Muscle of arm (tissue), 12 donors: ENCODE data around the gene GOLGA6D. TPM values are rescaled to one million over a fixed set of nuclear protein-coding genes. Genes with fewer than 3 reads are reported as not detected.
"Not testable (repeated sequence)": the region's sequence is repeated elsewhere in the genome, so short reads cannot be mapped to it uniquely, and the experiment has no call there.

Experiments
- DNase-seq: peaks from one replicate; pipeline ENCODE4 v3.0.0-alpha.2; 2013
- polyA plus RNA-seq, 12 donors: library from polyadenylated mRNA; unstranded; fragments of 120-200 nt; gene quantifications; one replicate each; pipeline ENCODE4 v1.2.1, GENCODE V29; 2013; ENCODE audit not compliant: insufficient read length in 12 of 12

GOLGA6D gene
- polyA plus RNA-seq, 12 donors: 0.10 to 1.5 (median 0.34) TPM; not detected in 3

DNA sequence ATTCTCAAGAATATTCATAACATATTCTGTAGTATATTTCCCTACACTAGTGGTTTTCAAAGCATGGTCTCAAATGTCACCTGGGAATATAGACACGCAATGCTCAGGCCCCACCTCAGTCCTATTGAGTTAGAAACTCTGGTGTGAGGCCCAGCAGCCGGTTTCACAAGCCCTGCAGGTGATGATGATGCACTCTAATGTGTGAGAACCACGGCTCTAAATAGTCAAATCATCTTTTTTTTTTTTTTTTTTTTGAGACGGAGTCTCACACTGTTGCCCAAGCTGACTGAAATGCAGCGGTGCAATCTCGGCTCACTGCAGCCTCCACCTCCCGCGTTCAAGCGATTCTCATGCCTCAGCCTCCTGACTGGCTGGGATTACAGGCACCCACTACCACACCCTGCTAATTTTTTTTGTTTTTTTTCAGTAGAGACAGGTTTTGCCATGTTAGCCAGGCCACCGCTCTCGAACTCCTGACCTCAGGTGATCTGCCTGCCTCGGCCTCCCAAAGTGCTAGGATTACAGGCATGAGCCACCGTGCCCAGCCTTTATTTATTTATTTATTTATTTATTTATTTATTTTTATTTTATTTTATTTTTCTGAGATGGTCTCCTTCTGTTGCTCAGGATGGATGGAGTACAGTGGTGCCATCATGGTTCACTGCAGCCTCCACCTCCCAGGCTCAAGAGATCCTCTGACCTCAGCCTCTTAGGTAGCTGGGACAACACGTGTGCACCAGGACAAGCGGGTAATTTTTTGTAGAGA lies 51.2 kb downstream of the GOLGA6D start:
- not testable (repeated sequence) for DNase-seq

DNA sequence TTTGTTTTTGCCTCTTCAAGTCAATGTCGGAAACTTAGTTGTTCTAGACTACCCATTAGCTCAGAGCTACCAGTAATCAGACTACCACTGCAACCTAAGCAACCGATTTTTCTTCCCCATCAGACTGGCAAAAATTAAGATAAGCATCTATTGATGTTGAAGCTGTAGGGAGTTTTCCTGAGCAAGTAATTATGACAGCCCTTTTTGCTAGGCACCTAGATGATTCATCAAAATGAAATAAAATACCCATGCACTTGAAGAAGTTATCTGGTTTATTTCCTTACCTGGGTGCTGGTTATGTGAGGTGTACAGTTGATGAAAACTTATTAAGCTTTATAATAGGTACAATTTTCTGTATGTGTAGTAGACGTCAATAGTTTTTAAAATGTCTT lies 52.7 kb downstream of the GOLGA6D start:
- DNase-seq: no peak

DNA sequence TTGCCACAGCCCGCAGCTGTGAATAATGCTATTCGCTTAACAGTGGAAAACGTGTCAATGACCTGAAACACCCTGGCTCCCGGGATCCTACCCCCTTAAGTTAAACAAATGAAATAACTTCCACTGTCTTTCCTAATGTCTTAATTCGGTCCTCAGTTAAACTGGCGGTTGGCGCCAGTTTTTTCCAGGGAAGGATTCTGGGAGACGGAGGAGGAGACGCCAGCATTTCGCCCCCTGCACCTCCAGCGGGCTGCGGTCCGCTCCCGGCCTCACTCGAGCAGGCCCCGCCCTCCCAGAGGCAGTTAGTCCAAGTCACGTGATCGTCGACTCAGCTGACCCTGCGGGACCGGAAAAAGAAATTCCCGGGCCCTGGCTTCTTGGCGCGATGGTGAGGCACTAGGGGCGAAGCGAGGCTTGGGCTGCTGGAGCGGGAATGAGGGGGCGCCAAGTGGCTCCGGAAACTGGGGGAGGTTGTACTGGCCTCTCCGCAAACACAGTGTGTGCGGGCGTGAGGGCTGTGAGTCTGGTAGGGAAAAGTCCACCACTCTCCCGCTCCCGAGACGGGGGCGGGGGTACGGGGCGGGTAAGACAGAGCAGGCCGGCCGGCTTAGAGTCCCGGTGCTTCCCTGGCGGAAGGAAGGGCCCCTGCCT lies 53.2 kb downstream of the GOLGA6D start, which contains the start of gene COMMD4:
Gene COMMD4 (plus strand): TSS at position 359 of the 651 bp plus-strand sequence. CDS start 27 bp downstream, at position 386.
- peak; percentile 95 for DNase-seq

DNA sequence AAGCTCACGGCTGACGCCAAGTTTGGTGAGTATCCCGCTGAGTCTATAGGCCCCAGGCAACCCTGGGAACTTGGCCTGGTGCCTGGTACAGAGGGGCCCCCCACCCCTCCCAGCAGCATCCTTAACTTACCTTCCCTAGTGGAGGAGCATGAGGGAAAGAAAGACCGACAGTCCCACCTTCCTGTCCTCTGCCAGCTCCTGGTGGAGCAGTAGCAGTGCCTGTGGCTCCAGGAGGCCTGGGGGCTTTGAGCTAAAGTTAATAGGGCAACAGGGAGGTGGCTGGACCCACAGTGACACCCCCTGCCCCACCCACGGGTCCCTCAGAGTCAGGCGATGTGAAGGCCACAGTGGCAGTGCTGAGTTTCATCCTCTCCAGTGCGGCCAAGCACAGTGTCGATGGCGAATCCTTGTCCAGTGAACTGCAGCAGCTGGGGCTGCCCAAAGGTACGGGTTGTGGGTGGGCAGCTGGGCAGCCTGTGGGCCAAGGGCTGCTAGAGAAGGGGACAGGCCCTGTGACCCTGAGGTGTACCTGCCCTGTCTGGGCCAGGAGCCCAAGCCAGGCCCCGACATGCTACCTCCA lies 56.1 kb downstream of the GOLGA6D start:
- no peak for DNase-seq

DNA sequence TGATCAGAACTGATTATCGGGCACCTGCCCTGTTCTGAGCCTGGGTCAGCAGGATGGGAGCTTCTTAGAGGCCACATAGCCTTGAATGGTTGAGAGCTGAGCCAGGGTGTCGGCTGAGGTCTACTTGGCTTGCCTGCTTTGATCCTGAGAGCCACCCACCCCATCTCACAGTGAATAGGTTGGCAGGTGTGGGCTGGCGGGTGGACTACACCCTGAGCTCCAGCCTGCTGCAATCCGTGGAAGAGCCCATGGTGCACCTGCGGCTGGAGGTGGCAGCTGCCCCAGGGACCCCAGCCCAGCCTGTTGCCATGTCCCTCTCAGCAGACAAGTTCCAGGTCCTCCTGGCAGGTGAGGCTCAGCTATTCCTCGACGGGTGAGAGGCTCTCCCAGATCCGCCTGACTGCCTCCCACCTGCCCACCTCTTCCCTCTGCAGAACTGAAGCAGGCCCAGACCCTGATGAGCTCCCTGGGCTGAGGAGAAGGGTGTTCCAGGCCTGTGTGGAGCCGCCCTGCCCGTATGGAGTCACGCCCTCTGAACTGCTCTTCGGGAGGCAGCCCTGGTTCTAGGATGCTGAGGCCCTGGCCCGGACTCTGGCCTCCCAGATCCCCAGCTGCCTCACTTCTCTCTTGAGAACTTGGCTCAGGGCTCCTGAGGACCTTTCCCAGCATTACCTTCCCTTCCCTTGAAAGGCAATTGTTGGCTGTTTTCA lies 57.1 kb downstream of the GOLGA6D start:
- DNase-seq: no peak

DNA sequence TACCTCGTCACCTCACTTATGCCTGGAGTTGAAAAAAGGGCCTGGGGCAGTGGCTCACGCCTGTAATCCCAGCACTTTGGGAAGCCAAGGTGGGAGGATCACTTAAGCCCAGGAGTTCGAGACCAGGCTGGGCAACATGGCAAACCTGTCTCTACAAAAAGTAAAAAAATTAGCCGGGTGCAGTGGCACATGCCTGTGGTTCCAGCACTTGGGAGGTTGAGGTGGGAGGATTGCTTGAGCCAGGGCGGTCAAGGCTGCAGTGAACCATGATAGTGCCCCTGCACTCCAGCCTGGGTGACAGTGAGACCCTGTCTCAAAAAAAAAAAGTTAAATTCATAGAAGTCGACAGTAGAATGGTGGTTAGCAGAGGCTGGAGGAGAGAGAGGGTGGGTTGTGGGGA lies 59.6 kb downstream of the GOLGA6D start:
- no peak for DNase-seq

DNA sequence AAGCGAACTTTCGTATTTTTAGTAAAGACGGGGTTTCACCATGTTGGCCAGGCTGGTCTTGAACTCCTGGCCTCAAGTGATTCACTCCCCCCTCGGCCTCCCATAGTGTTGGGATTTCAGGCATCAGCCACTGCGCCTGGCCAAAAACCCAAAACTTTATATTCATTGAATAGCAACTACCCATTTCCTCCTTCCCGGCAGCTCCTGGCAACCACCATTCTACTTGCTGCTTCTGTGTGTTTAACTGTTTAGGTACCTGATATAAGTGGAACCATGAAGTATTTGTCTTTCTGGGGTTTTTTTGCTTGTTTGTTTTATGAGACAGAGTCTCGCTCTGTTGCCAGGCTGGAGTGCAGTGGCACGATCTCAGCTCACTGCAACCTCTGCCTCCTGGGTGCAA lies 61.3 kb downstream of the GOLGA6D start:
- not testable (repeated sequence) for DNase-seq

Other genes starting within 250 kb of the GOLGA6D start
- gene C15orf39, start 81.0 kb upstream of the GOLGA6D start, polyA plus RNA-seq: 10 to 100 TPM in 6 of 12 donors, 1 to 10 TPM in 5, not detected in 1; 7.6 to 19.2 (median 10.1) TPM
- under 1 TPM in 1 of 12 donors, not detected in 11; 0.09 TPM for gene GOLGA6C, start 24.5 kb upstream of the GOLGA6D start, polyA plus RNA-seq
- 10 to 100 TPM in 11 of 12 donors, not detected in 1; 31.6 to 47.4 (median 37.6) TPM for gene COMMD4, start 53.2 kb downstream of the GOLGA6D start, polyA plus RNA-seq
- gene NEIL1, start 64.2 kb downstream of the GOLGA6D start, polyA plus RNA-seq: 10 to 100 TPM in 4 of 12 donors, 1 to 10 TPM in 7, not detected in 1; 4.4 to 24.5 (median 7.8) TPM
- 100 to 1,000 TPM in 5 of 12 donors, 10 to 100 TPM in 6, not detected in 1; 60.3 to 175 (median 94.7) TPM for gene MAN2C1, start 85.8 kb downstream of the GOLGA6D start, polyA plus RNA-seq
- 10 to 100 TPM in 11 of 12 donors, not detected in 1; 29.6 to 50.8 (median 31.9) TPM for gene SIN3A, start 168.9 kb downstream of the GOLGA6D start, polyA plus RNA-seq